Inflammatory macrophage treated with lipopolysaccharide for 4 hours (primary cell): ENCODE data around the gene CHCHD1.
"Not testable (repeated sequence)": the region's sequence is repeated elsewhere in the genome, so short reads cannot be mapped to it uniquely, and the experiment has no call there.

Experiments used
- DNase-seq: peaks from one replicate; pipeline ENCODE4 v3.0.0-alpha.2; 2020

The CHCHD1 gene

GRCh38 chr10:73814276-73814895, 32.5 kb downstream of the CHCHD1 start:
- DNase-seq, result no peak

GRCh38 chr10:73814896-73815718, 33.3 kb downstream of the CHCHD1 start:
- peak; percentile 21 for DNase-seq

GRCh38 chr10:73815719-73816030, 33.8 kb downstream of the CHCHD1 start:
- DNase-seq, result no peak

GRCh38 chr10:73816917-73817729, 35.3 kb downstream of the CHCHD1 start:
- DNase-seq, result no peak

GRCh38 chr10:73817826-73818225, 36.0 kb downstream of the CHCHD1 start:
- DNase-seq, result no peak

GRCh38 chr10:73818402-73818801, 36.6 kb downstream of the CHCHD1 start:
- DNase-seq, result no peak

GRCh38 chr10:73819081-73819480, 37.2 kb downstream of the CHCHD1 start:
- DNase-seq, result peak; percentile 37

GRCh38 chr10:73819513-73820093, 37.8 kb downstream of the CHCHD1 start:
- DNase-seq, result peak; percentile 18

- no peak for DNase-seq
Measured at GRCh38 chr10:73823391-73823790, 41.5 kb downstream of the CHCHD1 start.

- DNase-seq, result no peak
Measured at GRCh38 chr10:73824146-73824725, 42.4 kb downstream of the CHCHD1 start.

GRCh38 chr10:73827346-73828089, 45.7 kb downstream of the CHCHD1 start:
- DNase-seq, result no peak

GRCh38 chr10:73828161-73828560, 46.3 kb downstream of the CHCHD1 start:
- DNase-seq, result no peak

GRCh38 chr10:73829090-73829489, 47.2 kb downstream of the CHCHD1 start:
- DNase-seq, result not testable (repeated sequence)
